GM19467 (cell line): ENCODE data around the gene IGFL2.
"Not testable (repeated sequence)": the region's sequence is repeated elsewhere in the genome, so short reads cannot be mapped to it uniquely, and the experiment has no call there.

Experiments
- ATAC-seq: cut with Tn5 transposase; IDR thresholded peaks from one replicate; pipeline ENCODE4 v1.9.1; 2021; ENCODE audit warnings: mild to moderate bottlenecking, moderate library complexity; ENCODE audit not compliant: unreplicated experiment

The IGFL2 gene

DNA sequence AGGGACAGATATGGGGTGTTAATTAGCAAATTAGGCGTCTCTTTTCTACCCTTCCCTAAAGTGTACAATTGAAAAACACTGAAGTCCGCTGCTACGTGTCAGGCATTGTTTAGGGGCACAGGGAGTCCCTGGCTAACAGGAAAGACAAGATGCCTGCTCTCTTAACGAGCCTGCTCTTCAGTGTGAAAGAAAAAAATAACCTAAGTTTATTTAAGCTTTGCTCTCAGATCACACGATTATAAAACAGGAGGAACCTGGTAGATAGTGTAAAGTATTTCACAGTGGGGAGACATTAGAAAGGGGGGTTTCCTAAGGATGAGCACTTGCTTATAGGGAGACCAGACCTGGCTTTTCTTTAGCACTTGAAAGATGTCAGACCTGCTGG lies 38.7 kb downstream of the IGFL2 start:
- ATAC-seq = no peak

DNA sequence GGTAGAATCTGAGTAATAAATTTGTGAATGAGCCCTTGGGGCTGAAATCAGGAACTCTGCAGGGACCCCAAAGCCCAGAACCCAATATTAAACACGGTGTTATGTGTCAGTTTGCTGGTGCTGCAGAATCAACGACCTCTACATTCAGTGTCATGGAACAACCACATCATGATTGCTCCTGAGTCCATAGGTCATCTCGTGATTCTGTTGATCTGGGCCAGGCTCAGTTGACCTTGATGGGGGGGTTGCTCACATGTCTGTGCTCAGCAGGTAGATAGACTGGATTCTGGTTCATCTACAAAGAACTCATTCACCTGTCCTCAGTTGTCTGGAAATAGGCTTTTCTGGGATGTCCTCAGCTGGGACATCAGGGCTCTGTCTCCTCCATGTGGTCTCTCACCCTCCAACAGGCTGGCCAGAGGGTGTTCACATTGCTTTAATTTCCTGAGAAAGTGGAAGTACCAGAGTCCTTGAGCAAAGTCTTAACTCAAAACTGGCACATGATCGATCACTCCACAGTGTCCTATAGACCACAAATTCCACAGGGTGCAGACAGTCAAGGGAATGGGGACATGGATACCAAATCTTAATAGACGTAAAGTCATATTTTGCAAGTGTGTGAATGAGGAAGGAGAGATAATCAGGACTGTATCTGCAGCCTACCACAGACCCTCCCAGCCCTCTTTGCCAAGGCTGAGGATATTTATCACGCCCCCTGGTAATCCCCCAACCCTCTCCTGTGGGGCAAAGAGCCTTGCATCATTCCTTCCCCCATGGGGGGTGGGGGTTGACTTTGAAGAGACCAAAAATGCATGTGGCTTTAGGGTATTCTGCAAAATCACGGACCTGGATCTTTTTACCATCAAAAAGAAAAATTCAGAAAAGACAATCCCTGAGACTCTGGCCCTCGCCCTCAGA lies 42.2 kb downstream of the IGFL2 start:
- no peak for ATAC-seq

DNA sequence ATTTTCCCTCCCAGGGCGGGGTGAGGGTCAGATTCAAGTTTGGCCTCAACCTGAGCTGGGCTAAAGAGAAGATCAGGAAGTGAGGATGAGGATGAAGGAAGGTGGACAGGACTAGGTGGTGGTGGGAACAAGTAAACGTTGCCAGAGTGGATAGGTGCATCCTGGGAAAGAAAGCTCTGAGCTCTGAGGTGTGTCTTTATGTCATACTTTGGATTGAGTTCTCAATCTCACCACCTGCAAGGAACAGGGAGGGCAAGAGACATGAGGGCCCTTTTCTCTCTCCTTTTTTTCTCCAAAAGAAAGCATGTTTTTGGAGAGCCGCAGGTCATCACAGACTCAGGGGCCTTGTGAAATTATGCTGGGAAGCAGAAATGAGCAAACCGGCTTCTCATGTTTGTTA lies 43.3 kb downstream of the IGFL2 start:
- no peak for ATAC-seq

DNA sequence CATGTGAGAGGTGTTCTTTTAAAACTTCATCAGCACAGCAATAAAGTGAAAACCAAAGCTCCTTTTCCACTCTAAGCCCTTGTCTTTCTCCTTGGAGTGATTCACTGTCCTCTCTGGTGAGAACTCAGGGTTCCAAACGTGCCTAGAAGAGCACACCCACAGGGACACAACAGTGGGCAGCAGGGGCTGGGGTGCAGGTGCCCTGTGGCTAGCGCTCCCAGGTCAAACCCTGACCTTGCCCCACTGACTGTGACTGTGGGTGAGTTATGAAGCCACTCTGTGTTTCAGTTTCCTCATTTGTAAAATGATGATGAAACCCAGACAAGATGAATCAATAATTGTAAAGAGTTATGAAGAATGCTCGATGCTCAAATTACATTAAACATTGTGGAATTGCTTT lies 43.9 kb downstream of the IGFL2 start:
- ATAC-seq = no peak

DNA sequence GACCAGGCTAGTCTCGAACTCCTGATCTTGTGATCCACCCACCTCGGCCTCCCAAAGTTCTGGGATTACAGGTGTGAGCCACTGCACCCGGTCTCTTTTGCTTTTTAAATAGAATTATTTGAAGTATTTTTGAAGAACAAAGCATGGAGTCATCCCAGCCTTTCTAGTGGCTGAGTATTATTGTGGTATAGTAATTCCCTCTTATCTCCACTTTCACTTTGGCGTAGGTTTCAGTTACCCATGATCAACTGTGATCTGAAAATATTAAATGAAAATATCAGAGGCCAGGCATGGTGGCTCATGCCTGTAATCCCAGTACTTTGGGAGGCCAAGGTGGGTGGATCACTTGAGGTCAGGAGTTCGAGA lies 44.6 kb downstream of the IGFL2 start:
- not testable (repeated sequence) for ATAC-seq

- ATAC-seq = no peak
Measured at GRCh38 chr19:46192992-46193650, 45.1 kb downstream of the IGFL2 start.

DNA sequence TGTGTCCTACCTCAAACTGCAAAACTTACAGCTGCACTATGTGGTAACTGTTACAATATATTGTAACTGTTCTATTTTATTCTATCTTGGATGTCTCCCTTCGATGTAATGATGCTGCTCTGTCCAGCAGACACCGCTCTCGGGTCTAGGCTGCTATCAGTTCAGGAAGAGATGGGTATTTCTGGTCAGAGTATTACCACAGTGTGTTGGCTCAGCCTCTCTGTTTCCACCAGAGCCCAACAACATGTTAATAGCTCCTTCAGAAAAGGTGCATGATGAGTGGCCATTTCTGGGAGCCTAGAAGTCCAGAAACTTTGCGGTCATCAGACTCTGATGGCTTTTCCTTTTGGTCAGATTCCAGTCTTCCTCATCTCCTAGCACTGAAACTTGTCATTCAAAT lies 45.6 kb downstream of the IGFL2 start:
- ATAC-seq = no peak

GRCh38 chr19:46195104-46195503 lies 47.1 kb downstream of the IGFL2 start:
- ATAC-seq = no peak

DNA sequence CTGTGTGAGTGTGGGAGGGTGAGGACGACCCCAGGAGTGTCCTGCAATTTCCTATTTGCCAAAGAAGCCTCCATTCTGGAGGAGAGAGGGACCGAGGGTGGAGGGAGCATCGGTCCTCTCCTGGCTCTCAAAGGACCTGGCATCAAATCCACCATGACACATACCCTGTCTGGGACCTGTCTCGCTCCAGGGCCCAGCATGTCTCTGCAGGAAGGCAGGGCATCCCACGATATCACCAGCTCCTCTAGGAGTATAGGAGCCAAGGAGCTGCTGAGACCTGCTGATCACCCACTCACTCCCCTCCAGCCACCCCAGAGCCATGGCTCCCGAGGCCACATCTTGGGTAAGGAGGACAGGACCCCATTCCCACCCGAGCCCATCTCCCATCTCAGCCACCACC lies 47.9 kb downstream of the IGFL2 start:
- not testable (repeated sequence) for ATAC-seq

DNA sequence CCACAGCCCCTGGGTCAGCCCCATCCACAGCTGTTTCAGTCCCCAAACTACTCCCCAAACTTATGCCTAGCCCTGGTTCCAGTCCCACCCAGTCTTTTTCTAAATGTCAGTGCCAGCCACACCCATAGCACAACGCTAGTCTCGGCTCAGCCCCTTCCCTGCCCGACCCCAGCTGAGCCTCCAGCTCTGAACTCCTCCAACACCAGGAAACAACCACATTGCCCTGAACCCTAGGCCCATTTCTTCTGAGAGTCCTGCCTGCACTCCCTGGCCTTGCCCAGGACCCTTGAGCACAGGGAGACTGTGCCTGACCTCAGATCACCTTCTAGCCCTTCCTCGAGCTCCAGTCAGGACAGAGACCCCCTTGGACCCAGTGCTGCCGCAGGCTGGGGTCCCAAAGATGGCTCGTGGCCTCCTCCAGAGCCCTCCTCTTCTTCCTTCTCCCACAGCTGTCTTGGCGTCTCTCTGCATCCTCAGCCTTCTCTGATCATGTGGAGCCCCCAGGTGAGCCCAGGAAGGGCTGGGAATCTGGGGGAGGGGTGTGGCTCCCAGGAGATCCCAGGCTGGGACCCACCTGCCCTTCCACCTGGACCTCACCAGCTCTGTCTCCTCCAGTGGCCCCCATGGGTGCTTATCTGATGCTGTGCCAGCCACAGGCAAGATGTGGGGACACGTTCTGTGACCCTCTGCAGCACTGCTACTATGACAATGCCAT lies 48.5 kb downstream of the IGFL2 start:
- ATAC-seq = no peak

DNA sequence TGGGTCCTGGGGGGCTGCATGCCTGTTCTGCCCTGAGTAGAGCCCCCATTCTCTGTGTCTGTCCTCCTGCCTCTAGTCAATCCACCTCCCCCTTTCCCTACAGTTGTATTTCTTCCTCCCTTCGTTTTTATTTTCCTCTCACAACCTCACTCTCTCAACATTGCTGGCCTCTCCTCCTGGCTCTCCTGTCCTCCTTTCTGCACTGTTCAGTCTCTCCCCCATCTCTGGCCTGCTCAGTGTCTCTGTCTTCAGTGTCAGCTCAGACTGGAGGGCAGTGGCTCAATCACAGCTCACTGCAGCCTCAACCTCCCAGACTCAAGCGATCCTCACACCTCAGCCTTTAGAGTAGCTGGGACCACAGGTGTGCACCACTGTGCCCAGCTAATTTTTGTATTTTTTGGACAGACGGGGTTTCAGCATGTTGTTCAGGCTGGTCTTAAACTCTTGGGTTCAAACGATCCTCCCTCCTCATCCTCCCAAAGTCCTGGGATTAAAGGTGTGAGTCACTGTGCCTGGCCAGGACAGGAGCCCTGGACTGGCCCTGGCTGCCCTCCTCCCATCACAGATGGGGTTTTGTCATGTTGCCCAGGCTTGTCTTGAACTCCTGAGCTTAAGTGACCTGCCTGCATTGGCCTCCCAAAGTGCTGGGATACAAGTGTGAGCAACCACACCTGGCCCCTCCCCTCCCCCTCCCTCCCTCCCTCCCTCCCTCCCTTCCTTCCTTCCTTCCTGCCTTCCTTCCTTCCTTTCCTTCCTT lies 49.5 kb downstream of the IGFL2 start:
- no peak for ATAC-seq

GRCh38 chr19:46198756-46199155 lies 50.7 kb downstream of the IGFL2 start:
- no peak for ATAC-seq

GRCh38 chr19:46201454-46202310 lies 53.6 kb downstream of the IGFL2 start:
- ATAC-seq = no peak

- ATAC-seq = no peak
Measured at GRCh38 chr19:46202426-46202825, 54.4 kb downstream of the IGFL2 start.

- no peak for ATAC-seq
Measured at GRCh38 chr19:46202872-46203860, 55.1 kb downstream of the IGFL2 start.

DNA sequence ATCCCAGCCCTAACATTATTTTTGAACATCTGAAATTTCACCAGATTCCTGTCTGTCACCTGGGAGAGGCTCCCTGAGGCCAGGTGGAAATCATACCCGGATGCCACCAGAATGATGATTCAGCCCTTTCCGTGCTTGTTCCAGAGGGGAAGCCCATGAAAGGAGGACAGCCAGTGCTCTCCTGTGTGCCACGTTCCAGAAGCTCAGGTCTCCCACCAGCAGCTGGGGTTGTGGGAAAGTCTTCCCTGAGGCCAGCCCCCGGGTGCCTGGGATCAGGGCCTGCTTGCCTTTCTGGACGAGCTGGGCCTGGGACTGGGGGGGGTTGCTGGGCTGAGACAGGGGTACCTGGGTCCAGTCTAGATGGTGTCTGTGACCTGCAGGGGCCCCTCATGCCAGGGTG lies 56.0 kb downstream of the IGFL2 start:
- ATAC-seq = no peak

GRCh38 chr19:46205183-46205984 lies 57.3 kb downstream of the IGFL2 start:
- ATAC-seq = no peak

- ATAC-seq = no peak
Measured at GRCh38 chr19:46206176-46206575, 58.1 kb downstream of the IGFL2 start.
